Neural progenitor cell (in vitro differentiated cells): ENCODE data around the gene SMTNL1.

Source experiments
- EZH2 ChIP-seq: fragments of 200-600 bp; sonication (generic); IDR thresholded peaks from 2 replicates; pipeline ENCODE4 v1.6.1; 2017; ENCODE audit warnings: antibody characterized with exemption, mild to moderate bottlenecking, moderate library complexity
- TF ChIP-seq, protein P1 (sequence below): fragments of 200-600 bp; sonication (generic); IDR thresholded peaks from 2 replicates; pipeline ENCODE4 v1.5.1; 2017; ENCODE audit warnings: antibody characterized with exemption, mild to moderate bottlenecking

DNA sequence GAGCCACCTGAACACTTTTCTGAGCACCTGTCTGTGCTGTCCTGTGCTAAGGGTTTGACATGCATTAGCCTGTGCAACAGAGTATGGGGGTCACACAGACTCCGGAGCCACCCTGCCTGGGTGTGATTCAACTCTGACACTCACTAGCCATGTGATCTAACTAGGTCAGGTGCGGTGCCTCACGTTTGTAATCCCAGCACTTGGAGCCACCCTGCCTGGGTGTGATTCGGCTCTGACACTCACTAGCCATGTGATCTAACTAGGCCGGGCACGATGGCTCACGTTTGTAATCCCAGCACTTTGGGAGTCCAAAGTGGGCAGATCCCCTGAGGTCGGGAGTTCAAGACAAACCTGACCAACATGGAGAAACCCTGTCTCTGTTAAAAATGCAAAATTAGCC, 18.6 kb downstream of the SMTNL1 start:
- TF ChIP-seq, protein P1, sequence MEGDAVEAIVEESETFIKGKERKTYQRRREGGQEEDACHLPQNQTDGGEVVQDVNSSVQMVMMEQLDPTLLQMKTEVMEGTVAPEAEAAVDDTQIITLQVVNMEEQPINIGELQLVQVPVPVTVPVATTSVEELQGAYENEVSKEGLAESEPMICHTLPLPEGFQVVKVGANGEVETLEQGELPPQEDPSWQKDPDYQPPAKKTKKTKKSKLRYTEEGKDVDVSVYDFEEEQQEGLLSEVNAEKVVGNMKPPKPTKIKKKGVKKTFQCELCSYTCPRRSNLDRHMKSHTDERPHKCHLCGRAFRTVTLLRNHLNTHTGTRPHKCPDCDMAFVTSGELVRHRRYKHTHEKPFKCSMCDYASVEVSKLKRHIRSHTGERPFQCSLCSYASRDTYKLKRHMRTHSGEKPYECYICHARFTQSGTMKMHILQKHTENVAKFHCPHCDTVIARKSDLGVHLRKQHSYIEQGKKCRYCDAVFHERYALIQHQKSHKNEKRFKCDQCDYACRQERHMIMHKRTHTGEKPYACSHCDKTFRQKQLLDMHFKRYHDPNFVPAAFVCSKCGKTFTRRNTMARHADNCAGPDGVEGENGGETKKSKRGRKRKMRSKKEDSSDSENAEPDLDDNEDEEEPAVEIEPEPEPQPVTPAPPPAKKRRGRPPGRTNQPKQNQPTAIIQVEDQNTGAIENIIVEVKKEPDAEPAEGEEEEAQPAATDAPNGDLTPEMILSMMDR = no peak
- TF ChIP-seq EZH2 = no peak
